ENCODE results near the gene FURIN. TPM values are rescaled to one million over a fixed set of nuclear protein-coding genes. Genes with fewer than 3 reads are reported as not detected.

FURIN gene
- total RNA-seq, 1 experiment from 2014 or later = 35.1 TPM

DNA sequence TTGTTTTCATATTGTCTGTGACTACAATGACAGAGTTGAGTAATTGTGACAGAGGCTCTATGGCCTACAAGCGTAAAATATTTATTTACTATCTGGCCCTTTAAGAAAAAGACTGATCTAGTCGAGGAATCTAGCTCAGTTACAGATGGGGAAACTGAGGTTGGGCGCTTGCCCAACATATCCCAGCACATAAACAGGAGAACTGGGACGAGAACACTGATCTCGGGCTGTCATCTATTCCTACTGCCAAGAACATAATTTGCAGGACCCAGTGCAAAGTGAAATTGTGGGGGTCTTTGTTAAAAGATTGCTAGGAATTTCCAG, 17.9 kb downstream of the FURIN start:
- Mint-ChIP-seq H3K27me3 (ENCODE audit: low read depth) (no peaks in the 10 kb centered on the region), H3K27ac (no peak overlapping the region), H3K4me1 (peaks cover 17 to 29% of the 10 kb centered on the region in 2 experiments), H3K4me3 (peak overlapping the region in 1 of 2 experiments; percentile 19; a peak in 1 of 5 replicates), H3K36me3 (ENCODE audit: insufficient read depth in 1 of 3, low read depth in 3 of 3) (peaks cover 0 to 10% (median 0%) of the 10 kb centered on the region in 3 experiments; a peak in 2 of 7 replicates), H3K9me3 (no peaks in the 10 kb centered on the region)
- Histone ChIP-seq H2BK120ac (ENCODE audit: low read depth, low read length, poor library complexity, severe bottlenecking) (no peak overlapping the region), H2BK15ac (ENCODE audit: low read depth, low read length) (no peak overlapping the region), H2BK20ac (ENCODE audit: low read depth, low read length, poor library complexity, severe bottlenecking) (no peak overlapping the region), H4K20me1 (ENCODE audit: control insufficient read depth, insufficient read depth, insufficient read length) (no peaks in the 10 kb centered on the region), H3K14ac (ENCODE audit: insufficient read depth, low read length) (no peak overlapping the region), H4K91ac (ENCODE audit: insufficient read length, low read depth, low read length) (no peak overlapping the region), H4K8ac (replicated peaks; ENCODE audit: insufficient read length, low read depth, low read length) (no peak overlapping the region), H3K18ac (ENCODE audit: insufficient read length, low read depth, low read length) (no peak overlapping the region), H3K56ac (ENCODE audit: insufficient read length, low read depth, low read length) (no peak overlapping the region), H4K5ac (ENCODE audit: insufficient read length, low read depth, low read length) (no peak overlapping the region), H2AFZ (ENCODE audit: low read length) (no peak overlapping the region), H3K4ac (ENCODE audit: low read depth, low read length) (no peak overlapping the region), H3K27me3 (ENCODE audit: insufficient read depth, low read length) (no peaks in the 10 kb centered on the region), H2BK5ac (ENCODE audit: insufficient read length, low read length) (no peak overlapping the region), H3K79me2 (ENCODE audit: insufficient read depth, low read length) (no peaks in the 10 kb centered on the region), H3K79me1 (ENCODE audit: insufficient read depth, low read depth, low read length, poor library complexity, severe bottlenecking) (no peaks in the 10 kb centered on the region), H3T11ph (ENCODE audit: low read length) (no peak overlapping the region), H3K23me2 (ENCODE audit: insufficient read length, low read depth, low read length, poor library complexity, severe bottlenecking) (peaks cover 7% of the 10 kb centered on the region), H3K4me1 (ENCODE audit: insufficient read depth, low read length) (no peaks in the 10 kb centered on the region), H3K9ac (ENCODE audit: extremely low read depth, insufficient read length, low read length) (no peak overlapping the region), H3K23ac (ENCODE audit: insufficient read length, low read depth, low read length) (no peak overlapping the region), H3K27ac (ENCODE audit: insufficient read length, low read depth, low read length) (no peak overlapping the region), H2AK5ac (ENCODE audit: insufficient read length, low read length) (no peak overlapping the region), H3K9me3 (ENCODE audit: control insufficient read depth, low read depth, low read length) (no peaks in the 10 kb centered on the region), H2BK12ac (ENCODE audit: insufficient read length, low read depth, low read length) (no peak overlapping the region), H3K4me2 (ENCODE audit: insufficient read depth, insufficient read length, low read length) (no peak overlapping the region)
- WGBS (ENCODE audit: extremely low coverage, insufficient read length, low lambda C conversion rate) = no CpG with 5 or more reads among the region's 5 CpGs
- TF ChIP-seq, protein P1, sequence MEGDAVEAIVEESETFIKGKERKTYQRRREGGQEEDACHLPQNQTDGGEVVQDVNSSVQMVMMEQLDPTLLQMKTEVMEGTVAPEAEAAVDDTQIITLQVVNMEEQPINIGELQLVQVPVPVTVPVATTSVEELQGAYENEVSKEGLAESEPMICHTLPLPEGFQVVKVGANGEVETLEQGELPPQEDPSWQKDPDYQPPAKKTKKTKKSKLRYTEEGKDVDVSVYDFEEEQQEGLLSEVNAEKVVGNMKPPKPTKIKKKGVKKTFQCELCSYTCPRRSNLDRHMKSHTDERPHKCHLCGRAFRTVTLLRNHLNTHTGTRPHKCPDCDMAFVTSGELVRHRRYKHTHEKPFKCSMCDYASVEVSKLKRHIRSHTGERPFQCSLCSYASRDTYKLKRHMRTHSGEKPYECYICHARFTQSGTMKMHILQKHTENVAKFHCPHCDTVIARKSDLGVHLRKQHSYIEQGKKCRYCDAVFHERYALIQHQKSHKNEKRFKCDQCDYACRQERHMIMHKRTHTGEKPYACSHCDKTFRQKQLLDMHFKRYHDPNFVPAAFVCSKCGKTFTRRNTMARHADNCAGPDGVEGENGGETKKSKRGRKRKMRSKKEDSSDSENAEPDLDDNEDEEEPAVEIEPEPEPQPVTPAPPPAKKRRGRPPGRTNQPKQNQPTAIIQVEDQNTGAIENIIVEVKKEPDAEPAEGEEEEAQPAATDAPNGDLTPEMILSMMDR (conservative IDR thresholded peaks at IDR 0.05) = no peak
- DNase-seq = no peak
